B cell (primary cell): ENCODE data around the gene PTGES2. TPM values are rescaled to one million over a fixed set of nuclear protein-coding genes. Genes with fewer than 3 reads are reported as not detected.

ENCODE experiments used
- ATAC-seq: fragments of 200-7000 bp; cut with Tn5 transposase; one replicate; pipeline ENCODE4 v1.10.0; 2021; ENCODE audit warnings: low read depth, mild to moderate bottlenecking, moderate number of reproducible peaks, moderate library complexity
- CTCF ChIA-PET: fragments of 350-600 bp; sonication (Branson Sonifier 250); formaldehyde crosslinking; loops from one replicate; lab custom pipeline; 2021; ENCODE audit warnings: antibody characterized with exemption, inconsistent platforms; lab: Charles Lee
- POLR2A ChIA-PET: fragments of 350-600 bp; sonication (Branson Sonifier 250); formaldehyde crosslinking; loops from one replicate; lab custom pipeline; 2021; ENCODE audit warnings: antibody characterized with exemption; lab: Charles Lee
- DNase-seq: peaks from one replicate; pipeline ENCODE4 v3.0.0; 2013
- H2AFZ ChIP-seq: 2 replicates; pipeline ENCODE4 v1.6.1; 2012; ENCODE audit warnings: mild to moderate bottlenecking, low read depth, low read length; ENCODE audit not compliant: insufficient read depth, poor library complexity, severe bottlenecking
- H3K27ac ChIP-seq, 2 donors: 1 replicate in 1 of 2; 2 replicates in 1 of 2; pipeline ENCODE4 v1.5.1; 2012 to 2013; ENCODE audit warnings: low read length in 2 of 2, mild to moderate bottlenecking in 2 of 2, moderate library complexity in 1 of 2
- H3K27me3 ChIP-seq, 4 experiments: fragments of 200-600 bp in 1 of 4; sonication (generic) in 1 of 4; replicated peaks in 1 of 4; 1 replicate in 2 of 4; 2 replicates in 2 of 4; pipeline versions ENCODE4 v1.6.1 to v1.7.0; 2013 to 2016; ENCODE audit warnings: low read length in 3 of 4, mild to moderate bottlenecking in 2 of 4, mixed read lengths in 1 of 4, moderate library complexity in 1 of 4; ENCODE audit not compliant: insufficient read depth in 4 of 4, control insufficient read depth in 3 of 4; ENCODE audit errors: control extremely low read depth in 1 of 4
- H3K36me3 ChIP-seq, 2 experiments: replicated peaks in 1 of 2; 1 replicate in 1 of 2; 2 replicates in 1 of 2; pipeline versions ENCODE4 v1.6.1 to v1.7.1; 2013; ENCODE audit warnings: low read length in 1 of 2; ENCODE audit not compliant: insufficient read depth in 2 of 2, control insufficient read depth in 1 of 2; ENCODE audit errors: control extremely low read depth in 1 of 2, extremely low read depth in 1 of 2
- H3K4me1 ChIP-seq, 2 donors: fragments of 200-600 bp in 1 of 2; sonication (generic) in 1 of 2; 1 replicate in 1 of 2; 2 replicates in 1 of 2; pipeline versions ENCODE4 v1.5.1 to v1.6.1; 2013 to 2017; ENCODE audit warnings: low read length in 2 of 2; ENCODE audit not compliant: control insufficient read depth in 2 of 2, insufficient read depth in 2 of 2
- H3K4me2 ChIP-seq: replicated peaks from 2 replicates; pipeline ENCODE3; 2012; ENCODE audit warnings: mild to moderate bottlenecking, low read depth, low read length; ENCODE audit not compliant: poor library complexity, severe bottlenecking
- H3K4me3 ChIP-seq, 5 experiments: fragments of 200-600 bp in 1 of 5; sonication (generic) in 1 of 5; 1 replicate in 3 of 5; 2 replicates in 2 of 5; pipeline versions ENCODE4 v1.5.1 to v1.7.0; 2011 to 2016; ENCODE audit warnings: low read length in 4 of 5, mild to moderate bottlenecking in 4 of 5, low read depth in 2 of 5, control low read depth in 1 of 5, moderate library complexity in 1 of 5; ENCODE audit not compliant: insufficient read depth in 1 of 5; ENCODE audit errors: control extremely low read depth in 1 of 5, extremely low read depth in 1 of 5
- H3K79me2 ChIP-seq: fragments of 200-600 bp; sonication (generic); one replicate; pipeline ENCODE4 v1.6.0; 2016; ENCODE audit warnings: low read length; ENCODE audit not compliant: control insufficient read depth, insufficient read depth
- H3K9ac ChIP-seq: fragments of 200-600 bp; sonication (generic); 2 replicates; pipeline ENCODE4 v1.6.1; 2017; ENCODE audit warnings: mild to moderate bottlenecking, low read length, moderate library complexity
- H3K9me3 ChIP-seq, 3 donors: one replicate each; pipeline versions ENCODE4 v1.6.1 to v1.7.1; 2013; ENCODE audit warnings: low read length in 2 of 3; ENCODE audit not compliant: control insufficient read depth in 2 of 3, insufficient read depth in 1 of 3; ENCODE audit errors: control extremely low read depth in 1 of 3
- H4K20me1 ChIP-seq: 2 replicates; pipeline ENCODE4 v1.6.0; 2012; ENCODE audit warnings: mild to moderate bottlenecking, low read length; ENCODE audit not compliant: insufficient read depth, control insufficient read depth, poor library complexity, severe bottlenecking
- H3K27ac Mint-ChIP-seq: one replicate; pipeline ENCODE4 v1.8.0; 2021; ENCODE audit warnings: mixed read lengths
- H3K27me3 Mint-ChIP-seq: one replicate; pipeline ENCODE4 v1.8.0; 2021; ENCODE audit warnings: mixed read lengths
- H3K4me1 Mint-ChIP-seq: one replicate; pipeline ENCODE4 v1.8.0; 2021; ENCODE audit warnings: mixed read lengths
- H3K4me3 Mint-ChIP-seq: one replicate; pipeline ENCODE4 v1.8.0; 2021; ENCODE audit warnings: mixed read lengths
- H3K9me3 Mint-ChIP-seq: one replicate; pipeline ENCODE4 v1.8.0; 2022; ENCODE audit warnings: mixed read lengths; ENCODE audit not compliant: insufficient read depth
- CTCF ChIP-seq: fragments of 200-600 bp; IDR thresholded peaks from one replicate; pipeline ENCODE4 v1.8.0; 2022; ENCODE audit warnings: antibody characterized with exemption, mild to moderate bottlenecking
- EZH2 ChIP-seq: IDR thresholded peaks from 2 replicates; pipeline ENCODE4 v1.6.1; 2012; ENCODE audit warnings: borderline replicate concordance, low read depth, mild to moderate bottlenecking, moderate library complexity, low read length; ENCODE audit not compliant: insufficient read depth, poor library complexity, severe bottlenecking
- WGBS: methylation state at CpG from one replicate; pipeline ENCODE4 v1.1.5; 2013; ENCODE audit warnings: missing lambda C conversion rate; ENCODE audit not compliant: insufficient coverage; 5-methylcytosine and 5-hydroxymethylcytosine counted together
- intact Hi-C: fragments of 100-400 bp; cut with micrococcal nuclease; formaldehyde crosslinking; loops from one replicate; pipeline ENCODE4 v1.10.0; 2022
- polyA plus RNA-seq: library from polyadenylated mRNA; depleted of rRNA; stranded (reverse); fragments of >200 nt; gene quantifications from 2 replicates; pipeline ENCODE4 v1.2.3, GENCODE V29; 2012
- total RNA-seq, 2 donors: library from RNA; stranded (reverse); fragments of 120-200 nt in 1 of 2; gene quantifications; 1 replicate in 1 of 2; 2 replicates in 1 of 2; pipeline versions ENCODE4 v1.2.3 to v1.2.4, GENCODE V29; 2013 to 2022

PTGES2 gene
- total and polyA plus RNA-seq, 2 donors (not counting 1 experiment from before 2014, with no cell fraction given): 77.8 to 113 TPM

GRCh38 chr9:128100581-128100980 is 26.9 kb downstream of the PTGES2 start:
- H3K27me3 Mint-ChIP-seq: no peaks in the 10 kb centered on the region
- no peak for DNase-seq
- no peak overlapping the region for H3K9ac ChIP-seq
- no peaks in the 10 kb centered on the region for H3K9me3 Mint-ChIP-seq
- 97% methylated on average over 10 of the region's 10 CpGs for WGBS
- TF ChIP-seq EZH2 (no peak), CTCF (no peak)
- no peak overlapping the region for H3K4me3 Mint-ChIP-seq
- H2AFZ ChIP-seq: no peak overlapping the region
- ChIA-PET CTCF (no interaction called here), POLR2A (interaction anchor here (0.6 to 0.7 kb wide), 2 partner anchors 18 to 22 kb away, joined by 3 to 5 read pairs; no protein-coding TSS in a partner anchor)
- H3K4me3 ChIP-seq: no peak overlapping the region
- intact Hi-C loops: no loop called here
- ATAC-seq: no peak
- no peaks in the 10 kb centered on the region for H3K9me3 ChIP-seq
- H3K4me1 ChIP-seq: peaks cover under 1 to 10% of the 10 kb centered on the region in 2 donors
- peaks cover 13% of the 10 kb centered on the region for H3K4me1 Mint-ChIP-seq
- no peak overlapping the region for H3K27ac Mint-ChIP-seq
- H3K36me3 ChIP-seq: peaks cover 0 to 36% of the 10 kb centered on the region in 2 experiments
- peaks cover 65% of the 10 kb centered on the region for H3K79me2 ChIP-seq
- no peak overlapping the region for H3K27ac ChIP-seq
- H3K4me2 ChIP-seq: no peak overlapping the region
- peaks cover 52% of the 10 kb centered on the region for H4K20me1 ChIP-seq
- no peaks in the 10 kb centered on the region for H3K27me3 ChIP-seq

- H3K9ac ChIP-seq: no peak overlapping the region
- H3K36me3 ChIP-seq: peaks cover 0 to 32% of the 10 kb centered on the region in 2 experiments
Observed at GRCh38 chr9:128099932-128100491, 27.5 kb downstream of the PTGES2 start.

More at GRCh38 chr9:128099932-128100491, 27.5 kb downstream of the PTGES2 start:
- WGBS: 84% methylated on average over 13 of the region's 16 CpGs
- DNase-seq: no peak
- H2AFZ ChIP-seq: no peak overlapping the region
- H3K27ac ChIP-seq: no peak overlapping the region
- no peak overlapping the region for H3K27ac Mint-ChIP-seq
- H3K79me2 ChIP-seq: peaks cover 65% of the 10 kb centered on the region
- no peak overlapping the region for H3K4me2 ChIP-seq
- H3K9me3 Mint-ChIP-seq: no peaks in the 10 kb centered on the region
- H3K9me3 ChIP-seq: no peaks in the 10 kb centered on the region
- TF ChIP-seq EZH2: no peak
- no peak for TF ChIP-seq CTCF
- POLR2A ChIA-PET: interaction anchor here (0.6 kb wide), 1 partner anchor 17 kb away, joined by 5 read pairs; no protein-coding TSS in a partner anchor
- H3K4me1 Mint-ChIP-seq: peaks cover 18% of the 10 kb centered on the region
- H3K27me3 Mint-ChIP-seq: no peaks in the 10 kb centered on the region
- H3K4me3 ChIP-seq: no peak overlapping the region
- no peaks in the 10 kb centered on the region for H3K27me3 ChIP-seq
- H4K20me1 ChIP-seq: peaks cover 50% of the 10 kb centered on the region
- no peak for ATAC-seq
- CTCF ChIA-PET: interaction anchor here (0.6 to 1.0 kb wide), 2 partner anchors 10 to 18 kb away, joined by 3 read pairs; no protein-coding TSS in a partner anchor
- H3K4me3 Mint-ChIP-seq: no peak overlapping the region
- intact Hi-C loops: no loop called here
- H3K4me1 ChIP-seq: peaks cover 6 to 16% of the 10 kb centered on the region in 2 donors
